ENCODE results near the gene HES2. TPM values are rescaled to one million over a fixed set of nuclear protein-coding genes. Genes with fewer than 3 reads are reported as not detected.

The HES2 gene
- total and polyA plus RNA-seq, 2 of the 4 experiments (the other 2 are of a cell fraction): not detected

DNA sequence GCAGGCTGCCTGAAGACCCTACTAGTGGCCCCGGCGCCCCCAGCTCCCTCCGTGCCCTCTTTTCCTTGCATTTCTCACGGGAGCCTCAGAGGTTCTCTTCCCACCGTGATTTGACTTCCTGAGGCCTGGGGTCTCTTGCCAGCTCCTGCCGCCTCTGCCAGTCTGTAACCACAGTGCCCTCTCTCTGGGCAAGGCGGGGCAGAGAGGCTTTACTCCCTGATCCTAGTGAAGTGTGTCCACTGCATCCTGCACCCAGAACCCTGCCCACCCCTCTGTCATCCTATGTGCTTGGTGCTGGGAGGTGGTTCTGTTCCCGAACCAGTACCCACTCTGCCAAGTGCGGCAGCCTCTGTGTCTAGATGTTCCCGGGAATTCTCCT is 7.2 kb upstream of the HES2 start:
- H3K18ac ChIP-seq (ENCODE audit: low read depth, low read length): no peak overlapping the region
- no peak overlapping the region for H2BK5ac ChIP-seq (ENCODE audit: low read depth, low read length, poor library complexity, severe bottlenecking)
- intact Hi-C loops (cut with micrococcal nuclease): no loop called here
- no peak overlapping the region for H4K5ac ChIP-seq (ENCODE audit: low read depth, low read length)
- no peak overlapping the region for H2AK5ac ChIP-seq (ENCODE audit: low read depth, low read length)
- H3K9ac ChIP-seq (ENCODE audit: low read depth, low read length): no peak overlapping the region
- H3K36me3 ChIP-seq (ENCODE audit: control insufficient read depth, insufficient read depth, low read length): no peaks in the 10 kb centered on the region
- H2AK9ac ChIP-seq (replicated peaks; ENCODE audit: low read depth, low read length, poor library complexity): no peak overlapping the region
- H3K27ac ChIP-seq (ENCODE audit: insufficient read depth, low read length): no peak overlapping the region
- no peak overlapping the region for H2BK15ac ChIP-seq (ENCODE audit: low read depth, low read length)
- TF ChIP-seq, protein P1, sequence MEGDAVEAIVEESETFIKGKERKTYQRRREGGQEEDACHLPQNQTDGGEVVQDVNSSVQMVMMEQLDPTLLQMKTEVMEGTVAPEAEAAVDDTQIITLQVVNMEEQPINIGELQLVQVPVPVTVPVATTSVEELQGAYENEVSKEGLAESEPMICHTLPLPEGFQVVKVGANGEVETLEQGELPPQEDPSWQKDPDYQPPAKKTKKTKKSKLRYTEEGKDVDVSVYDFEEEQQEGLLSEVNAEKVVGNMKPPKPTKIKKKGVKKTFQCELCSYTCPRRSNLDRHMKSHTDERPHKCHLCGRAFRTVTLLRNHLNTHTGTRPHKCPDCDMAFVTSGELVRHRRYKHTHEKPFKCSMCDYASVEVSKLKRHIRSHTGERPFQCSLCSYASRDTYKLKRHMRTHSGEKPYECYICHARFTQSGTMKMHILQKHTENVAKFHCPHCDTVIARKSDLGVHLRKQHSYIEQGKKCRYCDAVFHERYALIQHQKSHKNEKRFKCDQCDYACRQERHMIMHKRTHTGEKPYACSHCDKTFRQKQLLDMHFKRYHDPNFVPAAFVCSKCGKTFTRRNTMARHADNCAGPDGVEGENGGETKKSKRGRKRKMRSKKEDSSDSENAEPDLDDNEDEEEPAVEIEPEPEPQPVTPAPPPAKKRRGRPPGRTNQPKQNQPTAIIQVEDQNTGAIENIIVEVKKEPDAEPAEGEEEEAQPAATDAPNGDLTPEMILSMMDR (conservative IDR thresholded peaks at IDR 0.05; ENCODE audit: low read depth, low read length): no peak
- TF ChIP-seq ELK1 (IDR thresholded peaks at IDR 0.05; ENCODE audit: borderline replicate concordance, low read depth, low read length) (no peak), CEBPB (IDR thresholded peaks at IDR 0.05; ENCODE audit: low read depth, low read length) (no peak), MAFK (IDR thresholded peaks at IDR 0.05; ENCODE audit: low read depth, low read length) (no peak), BHLHE40 (IDR thresholded peaks at IDR 0.05; ENCODE audit: low read depth, low read length) (no peak), CHD1 (IDR thresholded peaks at IDR 0.05; ENCODE audit: low read depth, low read length) (no peak), NFE2L2 (IDR thresholded peaks at IDR 0.05; ENCODE audit: low read depth, low read length) (no peak), RCOR1 (IDR thresholded peaks at IDR 0.05; ENCODE audit: insufficient replicate concordance, low read length) (no peak), RAD21 (IDR thresholded peaks at IDR 0.05; ENCODE audit: low read length) (no peak), MXI1 (IDR thresholded peaks at IDR 0.05; ENCODE audit: borderline replicate concordance, low read depth, low read length) (no peak), FOS (IDR thresholded peaks at IDR 0.05; ENCODE audit: low read depth, low read length) (no peak), MAZ (IDR thresholded peaks at IDR 0.05; ENCODE audit: borderline replicate concordance, low read depth, low read length) (no peak), POLR2A (IDR thresholded peaks at IDR 0.05; ENCODE audit: low read depth, low read length) (no peak), RFX5 (IDR thresholded peaks at IDR 0.05; ENCODE audit: low read depth, low read length) (no peak), SMC3 (IDR thresholded peaks at IDR 0.05; ENCODE audit: low read depth, low read length) (no peak)
- TF ChIP-seq, protein P2, sequence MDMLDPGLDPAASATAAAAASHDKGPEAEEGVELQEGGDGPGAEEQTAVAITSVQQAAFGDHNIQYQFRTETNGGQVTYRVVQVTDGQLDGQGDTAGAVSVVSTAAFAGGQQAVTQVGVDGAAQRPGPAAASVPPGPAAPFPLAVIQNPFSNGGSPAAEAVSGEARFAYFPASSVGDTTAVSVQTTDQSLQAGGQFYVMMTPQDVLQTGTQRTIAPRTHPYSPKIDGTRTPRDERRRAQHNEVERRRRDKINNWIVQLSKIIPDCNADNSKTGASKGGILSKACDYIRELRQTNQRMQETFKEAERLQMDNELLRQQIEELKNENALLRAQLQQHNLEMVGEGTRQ (IDR thresholded peaks at IDR 0.05; ENCODE audit: low read depth, low read length): no peak
- no peak overlapping the region for H2BK20ac ChIP-seq (ENCODE audit: low read depth, low read length)
- H3K4ac ChIP-seq (ENCODE audit: low read depth, low read length): no peak overlapping the region
- WGBS, 2 experiments (ENCODE audit: extremely low coverage in 2 of 2, insufficient read length in 1 of 2): 79% methylated on average over 5 of the region's 10 CpGs; no CpG with 5 or more reads in 1 of the 2 experiments
- no peaks in the 10 kb centered on the region for H3K9me1 ChIP-seq (ENCODE audit: insufficient read depth, low read length)
- H4K8ac ChIP-seq (ENCODE audit: low read depth in 2 of 2, low read length in 2 of 2): no peak overlapping the region
- peaks cover 80% of the 10 kb centered on the region for H3K27me3 ChIP-seq (ENCODE audit: control insufficient read depth, insufficient read depth, low read length)
- no peak overlapping the region for H3K4me2 ChIP-seq (ENCODE audit: low read depth, low read length)
- H3K79me1 ChIP-seq (ENCODE audit: low read depth in 1 of 2, low read length in 2 of 2): no peaks in the 10 kb centered on the region
- ATAC-seq (ENCODE audit: low read depth) (no peak), DNase-seq (no peak)
- peaks cover 11% of the 10 kb centered on the region; the same call in 1 of the 2 replicates for H4K20me1 ChIP-seq (ENCODE audit: insufficient read depth, low read length)
- CTCF ChIA-PET: no interaction called here
- BruUV-seq (replicated peaks): no TSS peak
- H3K14ac ChIP-seq (replicated peaks; ENCODE audit: low read depth, low read length): no peak overlapping the region
- no peak overlapping the region for H4K91ac ChIP-seq (ENCODE audit: insufficient read depth, low read depth, low read length)
- H3K9me3 ChIP-seq (ENCODE audit: control insufficient read depth, insufficient read depth, low read length): no peaks in the 10 kb centered on the region
- in situ Hi-C loops (cut with MboI; ENCODE audit: low sequenced_read_pairs): no loop called here
- H3K56ac ChIP-seq (ENCODE audit: extremely low read depth, insufficient read depth, low read length): no peak overlapping the region
- no peak overlapping the region for H2BK120ac ChIP-seq (ENCODE audit: low read depth, low read length)
- POLR2A ChIA-PET (ENCODE audit: unreplicated experiment): no interaction called here
- dilution Hi-C loops (cut with HindIII; ENCODE audit: low sequenced_read_pairs, unreplicated experiment): no loop called here
- no peak overlapping the region for H3K23ac ChIP-seq (ENCODE audit: low read depth, low read length)
- H3K4me1 ChIP-seq (ENCODE audit: control insufficient read depth, insufficient read depth, low read length): peaks cover 3% of the 10 kb centered on the region; the same call in 1 of the 2 replicates
- H2AFZ ChIP-seq (replicated peaks; ENCODE audit: low read length, poor library complexity): no peak overlapping the region
- no peak overlapping the region for H3K4me3 ChIP-seq (ENCODE audit: insufficient read depth, low read depth, low read length)
